ENCODE data around the gene CMTM7.

The CMTM7 gene

DNA sequence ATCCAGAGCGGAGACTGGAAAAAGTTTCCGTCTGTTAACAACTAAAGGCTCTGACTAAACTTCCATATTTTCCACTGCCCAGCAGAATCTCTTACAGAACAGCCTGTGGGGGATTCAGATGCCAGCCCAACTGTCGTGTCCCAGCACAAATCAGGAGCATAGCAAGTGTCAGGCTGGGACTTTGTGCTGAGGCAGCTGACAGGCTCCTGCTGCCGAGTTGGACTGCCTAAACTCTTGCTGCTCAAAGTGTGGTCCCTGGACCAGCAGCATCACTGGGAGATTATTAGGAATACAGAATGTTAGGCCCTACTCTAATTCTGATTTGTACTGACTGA, 31.2 kb upstream of the CMTM7 start:
- Histone ChIP-seq H3K9ac (ENCODE audit: low read length) (no peak overlapping the region), H3K23ac (ENCODE audit: low read length) (no peak overlapping the region), H3K4me1 (ENCODE audit: control insufficient read depth in 1 of 2, insufficient read depth in 2 of 2, low read length in 2 of 2) (peaks cover 3 to 6% of the 10 kb centered on the region in 2 experiments), H3K27me3 (ENCODE audit: insufficient read depth, low read length) (no peaks in the 10 kb centered on the region), H3K4ac (ENCODE audit: low read depth, low read length) (no peak overlapping the region), H3K79me2 (ENCODE audit: control insufficient read depth, insufficient read depth, low read length, poor library complexity) (no peaks in the 10 kb centered on the region), H2BK12ac (ENCODE audit: low read length) (no peak overlapping the region), H2AK5ac (ENCODE audit: low read length) (no peak overlapping the region), H3K18ac (ENCODE audit: low read length) (no peak overlapping the region), H3K79me1 (ENCODE audit: low read length) (no peaks in the 10 kb centered on the region), H4K8ac (ENCODE audit: low read depth, low read length) (no peak overlapping the region), H3K36me3 (ENCODE audit: control insufficient read depth in 1 of 2, insufficient read depth in 2 of 2, low read length in 2 of 2) (no peaks in the 10 kb centered on the region), H3K9me3 (ENCODE audit: insufficient read depth, low read depth, low read length) (no peaks in the 10 kb centered on the region), H2BK5ac (ENCODE audit: low read depth, low read length, poor library complexity) (no peak overlapping the region), H4K91ac (ENCODE audit: low read depth, low read length) (no peak overlapping the region), H4K12ac (ENCODE audit: low read depth, low read length) (no peak overlapping the region), H3K4me2 (ENCODE audit: low read length) (no peak overlapping the region), H3K27ac (ENCODE audit: low read depth, low read length) (no peak overlapping the region), H3K14ac (ENCODE audit: low read length) (no peak overlapping the region), H2BK120ac (ENCODE audit: insufficient read depth, low read length, poor library complexity) (no peak overlapping the region), H3K4me3 (ENCODE audit: low read depth, low read length) (no peak overlapping the region), H2AFZ (ENCODE audit: insufficient read depth, low read length, poor library complexity) (no peak overlapping the region)
- no peak for DNase-seq
- no CpG with 5 or more reads among the region's 4 CpGs for WGBS (ENCODE audit: extremely low coverage, insufficient coverage, insufficient read length)

DNA sequence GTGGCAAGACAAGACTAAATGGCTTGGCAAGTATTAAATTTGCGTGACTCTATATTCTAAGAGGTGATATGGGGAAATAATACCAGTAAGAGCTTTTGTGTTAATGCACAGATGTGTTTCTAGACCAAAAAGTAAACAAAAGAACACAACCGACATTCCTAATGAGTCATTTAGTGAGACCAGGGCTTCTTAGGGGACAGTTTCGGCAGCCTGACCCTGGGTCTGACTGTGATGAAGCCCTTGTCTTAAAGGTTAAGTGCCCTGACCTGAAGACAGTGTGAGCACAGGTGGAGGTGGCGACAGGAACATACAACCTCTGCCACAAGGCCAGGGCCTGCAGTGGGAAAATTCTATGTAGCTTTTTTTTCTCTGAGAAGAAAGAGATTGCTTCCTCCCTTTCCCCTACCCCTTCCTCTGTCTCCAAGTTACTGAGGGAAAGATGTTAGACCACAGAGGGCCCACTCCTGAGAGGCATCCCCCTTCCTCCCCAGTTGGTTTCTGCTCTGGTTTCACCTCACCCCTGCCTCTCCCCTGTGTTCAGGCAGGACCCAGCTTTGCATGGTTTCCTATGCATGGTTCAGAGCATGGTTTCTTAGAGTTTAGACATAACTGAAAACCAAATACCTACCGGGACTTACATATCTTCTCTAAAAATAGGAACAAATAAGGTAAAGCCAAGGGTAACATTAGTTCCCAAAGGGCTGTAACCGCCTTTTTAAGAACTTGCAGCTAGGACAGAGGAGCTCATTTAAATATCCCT, 24.8 kb upstream of the CMTM7 start:
- no peak overlapping the region for H3K9ac ChIP-seq (ENCODE audit: low read length)
- H4K8ac ChIP-seq (ENCODE audit: low read depth, low read length), result no peak overlapping the region
- no peak overlapping the region for H2BK5ac ChIP-seq (ENCODE audit: low read depth, low read length, poor library complexity)
- no peak overlapping the region for H4K91ac ChIP-seq (ENCODE audit: low read depth, low read length)
- no peak for DNase-seq
- no peaks in the 10 kb centered on the region for H3K9me3 ChIP-seq (ENCODE audit: insufficient read depth, low read depth, low read length)
- H3K14ac ChIP-seq (ENCODE audit: low read length), result no peak overlapping the region
- H2AFZ ChIP-seq (ENCODE audit: insufficient read depth, low read length, poor library complexity), result no peak overlapping the region
- no peak overlapping the region for H3K4ac ChIP-seq (ENCODE audit: low read depth, low read length)
- no peak overlapping the region for H3K4me3 ChIP-seq (ENCODE audit: low read depth, low read length)
- H3K4me2 ChIP-seq (ENCODE audit: low read length), result no peak overlapping the region
- H3K79me1 ChIP-seq (ENCODE audit: low read length), result no peaks in the 10 kb centered on the region
- no peaks in the 10 kb centered on the region for H3K79me2 ChIP-seq (ENCODE audit: control insufficient read depth, insufficient read depth, low read length, poor library complexity)
- no peak overlapping the region for H2BK120ac ChIP-seq (ENCODE audit: insufficient read depth, low read length, poor library complexity)
- no peak overlapping the region for H2BK12ac ChIP-seq (ENCODE audit: low read length)
- WGBS (ENCODE audit: extremely low coverage, insufficient coverage, insufficient read length), result no CpG with 5 or more reads among the region's 6 CpGs
- H3K4me1 ChIP-seq (ENCODE audit: control insufficient read depth in 1 of 2, insufficient read depth in 2 of 2, low read length in 2 of 2), result peaks cover 0 to 4% of the 10 kb centered on the region in 2 experiments
- no peaks in the 10 kb centered on the region for H3K36me3 ChIP-seq (ENCODE audit: control insufficient read depth in 1 of 2, insufficient read depth in 2 of 2, low read length in 2 of 2)
- no peaks in the 10 kb centered on the region for H3K27me3 ChIP-seq (ENCODE audit: insufficient read depth, low read length)
- no peak overlapping the region for H3K23ac ChIP-seq (ENCODE audit: low read length)
- H3K27ac ChIP-seq (ENCODE audit: low read depth, low read length), result no peak overlapping the region
- no peak overlapping the region for H4K12ac ChIP-seq (ENCODE audit: low read depth, low read length)
- no peak overlapping the region for H3K18ac ChIP-seq (ENCODE audit: low read length)
- H2AK5ac ChIP-seq (ENCODE audit: low read length), result no peak overlapping the region

DNA sequence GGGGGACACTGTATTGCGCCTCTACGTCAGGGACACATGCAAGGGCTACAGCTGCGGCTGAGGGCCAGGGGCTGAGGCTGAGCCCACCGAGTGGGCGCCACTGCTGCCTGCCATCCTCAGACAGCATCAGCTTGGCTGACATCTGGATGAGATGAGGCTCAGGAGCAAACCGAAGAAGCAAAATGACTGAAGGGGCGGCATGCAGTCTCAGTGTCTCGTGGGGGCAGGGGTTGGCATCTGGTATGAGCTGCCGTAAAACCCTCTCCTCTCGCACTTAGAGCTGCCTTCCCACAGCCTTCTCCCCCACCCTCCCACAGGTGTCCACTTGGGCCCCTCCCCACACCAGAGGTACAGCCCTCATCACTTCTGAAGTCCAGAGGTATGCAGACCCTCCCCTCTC, 24.2 kb upstream of the CMTM7 start:
- Histone ChIP-seq H3K18ac (ENCODE audit: low read length) (no peak overlapping the region), H3K27ac (ENCODE audit: low read depth, low read length) (no peak overlapping the region), H2BK120ac (ENCODE audit: insufficient read depth, low read length, poor library complexity) (no peak overlapping the region), H2AK5ac (ENCODE audit: low read length) (no peak overlapping the region), H2AFZ (ENCODE audit: insufficient read depth, low read length, poor library complexity) (no peak overlapping the region), H3K4ac (ENCODE audit: low read depth, low read length) (no peak overlapping the region), H4K91ac (ENCODE audit: low read depth, low read length) (no peak overlapping the region), H3K9me3 (ENCODE audit: insufficient read depth, low read depth, low read length) (no peaks in the 10 kb centered on the region), H3K36me3 (ENCODE audit: control insufficient read depth in 1 of 2, insufficient read depth in 2 of 2, low read length in 2 of 2) (no peaks in the 10 kb centered on the region), H2BK12ac (ENCODE audit: low read length) (no peak overlapping the region), H2BK5ac (ENCODE audit: low read depth, low read length, poor library complexity) (no peak overlapping the region), H3K23ac (ENCODE audit: low read length) (no peak overlapping the region), H4K8ac (ENCODE audit: low read depth, low read length) (no peak overlapping the region), H3K14ac (ENCODE audit: low read length) (no peak overlapping the region), H3K27me3 (ENCODE audit: insufficient read depth, low read length) (no peaks in the 10 kb centered on the region), H3K4me2 (ENCODE audit: low read length) (no peak overlapping the region), H3K79me1 (ENCODE audit: low read length) (no peaks in the 10 kb centered on the region), H3K4me3 (ENCODE audit: low read depth, low read length) (no peak overlapping the region), H3K79me2 (ENCODE audit: control insufficient read depth, insufficient read depth, low read length, poor library complexity) (no peaks in the 10 kb centered on the region), H4K12ac (ENCODE audit: low read depth, low read length) (no peak overlapping the region), H3K4me1 (ENCODE audit: control insufficient read depth in 1 of 2, insufficient read depth in 2 of 2, low read length in 2 of 2) (peaks cover 0 to 4% of the 10 kb centered on the region in 2 experiments), H3K9ac (ENCODE audit: low read length) (no peak overlapping the region)
- no peak for DNase-seq
- no CpG with 5 or more reads among the region's 10 CpGs for WGBS (ENCODE audit: extremely low coverage, insufficient coverage, insufficient read length)

DNA sequence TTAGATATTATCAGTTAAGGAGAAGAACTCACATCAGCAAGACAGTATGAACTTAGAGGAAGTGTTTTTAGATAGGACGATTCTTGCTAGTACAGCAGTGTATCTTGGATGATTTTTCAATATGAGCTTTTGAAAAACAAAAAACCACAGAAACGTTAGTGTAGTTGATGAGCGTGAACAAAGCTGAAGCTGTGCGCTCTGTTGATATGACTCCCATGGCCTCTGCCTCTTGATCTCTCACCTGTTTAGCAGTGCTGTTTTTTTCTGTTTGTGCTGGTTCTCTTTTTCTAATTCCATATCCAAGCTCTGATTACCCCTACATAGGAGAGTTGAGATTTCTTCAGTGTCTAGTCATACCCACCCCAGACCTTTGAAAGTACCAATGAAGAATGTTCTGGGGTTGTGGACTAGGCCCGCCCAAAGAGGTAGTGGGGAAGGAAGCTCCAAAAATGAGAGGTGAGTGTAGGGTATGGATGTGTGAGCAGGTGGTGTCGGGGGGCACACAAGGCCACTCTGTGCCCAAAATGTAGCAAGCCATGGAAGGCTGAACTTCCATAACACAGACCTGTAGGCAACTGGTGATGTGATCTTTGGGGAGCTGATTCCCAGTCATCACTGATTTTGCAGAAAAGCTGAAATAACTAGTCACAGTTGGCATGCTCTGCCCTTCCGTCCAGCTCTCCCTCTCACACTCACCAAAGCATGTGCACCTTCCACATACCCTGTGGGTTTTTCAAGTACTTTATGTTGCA, 20.0 kb upstream of the CMTM7 start:
- WGBS (ENCODE audit: extremely low coverage, insufficient coverage, insufficient read length), result no CpG with 5 or more reads among the region's 7 CpGs
- H3K79me1 ChIP-seq (ENCODE audit: low read length), result no peaks in the 10 kb centered on the region
- no peak overlapping the region for H3K4me3 ChIP-seq (ENCODE audit: low read depth, low read length)
- H3K4me2 ChIP-seq (ENCODE audit: low read length), result no peak overlapping the region
- H4K8ac ChIP-seq (ENCODE audit: low read depth, low read length), result no peak overlapping the region
- H2AFZ ChIP-seq (ENCODE audit: insufficient read depth, low read length, poor library complexity), result no peak overlapping the region
- H3K18ac ChIP-seq (ENCODE audit: low read length), result no peak overlapping the region
- H3K23ac ChIP-seq (ENCODE audit: low read length), result no peak overlapping the region
- H3K79me2 ChIP-seq (ENCODE audit: control insufficient read depth, insufficient read depth, low read length, poor library complexity), result no peaks in the 10 kb centered on the region
- H3K27me3 ChIP-seq (ENCODE audit: insufficient read depth, low read length), result no peaks in the 10 kb centered on the region
- H3K36me3 ChIP-seq (ENCODE audit: control insufficient read depth in 1 of 2, insufficient read depth in 2 of 2, low read length in 2 of 2), result no peaks in the 10 kb centered on the region
- H3K9me3 ChIP-seq (ENCODE audit: insufficient read depth, low read depth, low read length), result no peaks in the 10 kb centered on the region
- H2BK120ac ChIP-seq (ENCODE audit: insufficient read depth, low read length, poor library complexity), result no peak overlapping the region
- H2BK12ac ChIP-seq (ENCODE audit: low read length), result no peak overlapping the region
- DNase-seq, result no peak
- no peak overlapping the region for H3K4ac ChIP-seq (ENCODE audit: low read depth, low read length)
- H4K12ac ChIP-seq (ENCODE audit: low read depth, low read length), result no peak overlapping the region
- H2BK5ac ChIP-seq (ENCODE audit: low read depth, low read length, poor library complexity), result no peak overlapping the region
- H3K27ac ChIP-seq (ENCODE audit: low read depth, low read length), result no peak overlapping the region
- no peak overlapping the region for H3K9ac ChIP-seq (ENCODE audit: low read length)
- no peak overlapping the region for H3K14ac ChIP-seq (ENCODE audit: low read length)
- no peak overlapping the region for H4K91ac ChIP-seq (ENCODE audit: low read depth, low read length)
- peaks cover 0 to 4% of the 10 kb centered on the region in 2 experiments for H3K4me1 ChIP-seq (ENCODE audit: control insufficient read depth in 1 of 2, insufficient read depth in 2 of 2, low read length in 2 of 2)
- no peak overlapping the region for H2AK5ac ChIP-seq (ENCODE audit: low read length)

All from trophoblast cell (in vitro differentiated cells and primary cell).